NT2/D1 (cell line): ENCODE measurements around the gene FCGR3B.
"Not testable (repeated sequence)": the region's sequence is repeated elsewhere in the genome, so short reads cannot be mapped to it uniquely, and the experiment has no call there.

Source experiments
- DNase-seq: peaks from one replicate; pipeline ENCODE4 v3.0.0-alpha.2; 2011; ENCODE audit warnings: low read depth, low spot score
- H3K27me3 ChIP-seq: 2 replicates; pipeline ENCODE4 v1.6.0; 2011; ENCODE audit warnings: mild to moderate bottlenecking; ENCODE audit not compliant: insufficient read length, insufficient read depth
- H3K36me3 ChIP-seq: 2 replicates; pipeline ENCODE4 v1.6.1; 2011; ENCODE audit warnings: mild to moderate bottlenecking, low read length, mixed read lengths; ENCODE audit not compliant: insufficient read depth, insufficient read length
- H3K4me1 ChIP-seq: 2 replicates; pipeline ENCODE4 v1.5.1; 2011; ENCODE audit not compliant: insufficient read depth, insufficient read length
- H3K4me3 ChIP-seq: 2 replicates; pipeline ENCODE4 v1.5.1; 2011; ENCODE audit warnings: low read depth; ENCODE audit not compliant: insufficient read length
- H3K9ac ChIP-seq: 2 replicates; pipeline ENCODE4 v1.6.0; 2011; ENCODE audit warnings: low read depth; ENCODE audit not compliant: insufficient read length
- H3K9me3 ChIP-seq: 2 replicates; pipeline ENCODE4 v1.5.1; 2011; ENCODE audit warnings: mild to moderate bottlenecking, low read length; ENCODE audit not compliant: insufficient read depth

Gene FCGR3B

DNA sequence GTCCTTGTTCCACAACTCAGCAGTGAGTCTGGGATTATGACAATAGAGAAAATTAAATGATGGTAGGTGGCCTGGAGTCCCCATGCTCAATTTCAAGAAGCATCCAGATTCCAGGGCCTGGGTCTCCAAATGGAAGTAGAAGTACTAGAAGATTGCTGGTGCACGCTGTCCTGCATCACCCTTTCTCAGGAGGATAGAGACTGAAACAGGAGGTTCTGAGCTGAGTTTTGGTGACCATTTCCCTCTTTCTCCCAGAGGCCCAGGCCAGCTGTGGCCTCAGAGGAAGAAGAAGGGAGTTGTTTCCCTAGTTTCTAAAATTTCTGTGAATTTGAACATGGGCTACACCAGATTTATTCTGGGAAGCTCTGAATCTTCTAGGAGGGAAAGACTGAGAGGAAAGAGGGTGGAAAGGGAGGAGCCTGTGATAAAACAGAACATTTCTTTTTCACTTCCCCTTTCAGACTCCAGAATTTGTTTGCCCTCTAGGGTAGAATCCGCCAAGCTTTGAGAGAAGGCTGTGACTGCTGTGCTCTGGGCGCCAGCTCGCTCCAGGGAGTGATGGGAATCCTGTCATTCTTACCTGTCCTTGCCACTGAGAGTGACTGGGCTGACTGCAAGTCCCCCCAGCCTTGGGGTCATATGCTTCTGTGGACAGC, 31.8 kb upstream of the FCGR3B start, which contains the start of gene FCGR2B:
TSS of gene FCGR2B (plus strand) at position 460 of the 656 bp plus-strand sequence. CDS start at position 559, 99 bp downstream.
- H3K4me3 ChIP-seq, H3K9ac ChIP-seq, H3K36me3 ChIP-seq, H3K4me1 ChIP-seq, H3K9me3 ChIP-seq, DNase-seq, H3K27me3 ChIP-seq: not testable (repeated sequence)

DNA sequence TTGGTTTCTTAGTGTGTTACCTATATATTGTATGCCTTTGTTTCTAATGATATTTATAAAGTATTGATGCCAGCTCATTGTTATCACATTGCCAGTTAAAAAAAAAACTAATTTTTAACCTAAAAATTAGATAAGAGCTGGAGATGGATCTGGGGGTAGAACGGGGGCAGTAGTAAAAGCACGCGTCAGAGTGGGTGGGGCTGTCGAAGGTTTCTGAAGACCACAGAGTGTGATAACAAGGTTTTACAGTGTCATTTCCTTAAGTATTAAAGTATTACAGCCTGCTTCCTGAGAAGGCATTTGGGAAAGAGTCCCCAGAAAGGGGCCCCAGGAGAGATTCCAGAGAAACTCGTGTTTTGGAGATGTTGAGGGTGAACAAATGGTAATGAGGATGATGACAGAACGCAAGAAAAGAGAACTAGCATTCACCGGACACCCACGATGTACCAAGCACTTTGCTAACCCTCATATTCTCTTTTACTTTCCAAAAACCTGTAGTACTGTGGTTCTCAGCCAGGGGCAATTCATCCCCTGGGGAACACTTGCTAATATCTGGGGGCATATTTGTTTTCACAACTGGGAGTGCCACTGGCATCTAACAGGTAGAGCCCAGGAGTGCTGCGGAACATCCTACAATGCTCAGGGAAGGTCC, 30.8 kb upstream of the FCGR3B start:
- not testable (repeated sequence) for H3K27me3 ChIP-seq, DNase-seq, H3K9ac ChIP-seq, H3K9me3 ChIP-seq, H3K4me1 ChIP-seq, H3K36me3 ChIP-seq, H3K4me3 ChIP-seq

DNA sequence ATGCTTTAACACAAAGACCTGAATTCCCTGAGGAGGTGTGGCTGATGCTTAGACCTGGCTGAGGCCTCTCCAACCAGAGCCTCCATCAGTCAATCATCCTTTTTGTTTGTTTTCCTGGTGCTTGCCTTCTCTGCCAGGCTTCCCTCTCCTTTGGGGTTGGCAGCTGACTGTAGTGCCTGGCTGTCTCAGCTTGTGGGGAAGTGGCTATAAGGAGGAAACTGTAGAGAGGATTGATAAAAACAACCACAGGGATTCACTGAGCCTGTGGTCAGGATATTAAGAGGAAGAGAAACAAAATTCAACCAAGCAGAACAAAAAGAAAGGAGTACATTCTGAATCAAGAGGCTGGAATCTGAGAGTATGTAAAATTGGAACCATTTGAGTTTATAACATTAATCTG, 27.5 kb upstream of the FCGR3B start:
- H3K4me3 ChIP-seq, H3K27me3 ChIP-seq, H3K4me1 ChIP-seq, H3K36me3 ChIP-seq, H3K9me3 ChIP-seq, DNase-seq, H3K9ac ChIP-seq: not testable (repeated sequence)

DNA sequence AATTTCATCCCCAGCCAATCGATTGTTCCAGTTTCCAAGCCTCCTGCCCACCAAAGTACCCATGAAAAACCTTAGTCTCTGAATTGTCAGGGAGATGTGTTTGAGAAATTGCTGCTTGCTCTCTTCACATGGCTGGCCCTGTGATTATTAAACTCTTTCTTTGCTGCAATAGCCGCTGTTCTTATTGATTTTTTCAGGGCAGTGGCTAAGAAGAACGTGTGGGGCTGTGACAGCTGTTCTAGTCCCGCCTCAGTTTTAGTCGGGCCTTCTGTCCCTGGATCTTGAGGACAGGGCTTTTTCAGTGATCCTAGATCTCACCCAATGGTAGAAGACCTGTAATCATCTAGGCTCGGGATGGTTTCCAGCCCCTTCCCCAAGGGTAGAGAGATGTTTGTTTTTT, 23.0 kb upstream of the FCGR3B start:
- not testable (repeated sequence) for H3K36me3 ChIP-seq, H3K4me1 ChIP-seq, H3K27me3 ChIP-seq, DNase-seq, H3K9ac ChIP-seq, H3K9me3 ChIP-seq, H3K4me3 ChIP-seq

DNA sequence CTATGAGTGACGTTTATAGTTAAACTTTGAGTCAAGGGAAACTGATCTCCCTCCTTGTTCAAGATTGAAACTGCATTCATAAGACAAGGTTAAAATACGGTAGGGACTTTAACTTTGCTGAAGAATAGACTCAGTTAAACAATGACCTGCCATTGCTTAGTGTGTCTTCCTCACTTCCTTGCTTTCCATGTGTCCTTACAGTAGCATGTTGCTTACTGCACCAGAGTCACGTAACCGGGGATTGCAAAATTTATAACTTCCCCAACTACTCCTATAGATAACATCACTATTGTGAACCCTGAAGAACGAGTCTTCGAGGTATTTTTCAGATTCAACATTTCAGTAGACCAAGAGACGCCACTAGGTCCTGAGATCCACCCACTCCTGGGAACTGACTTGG, 22.6 kb upstream of the FCGR3B start:
- not testable (repeated sequence) for DNase-seq, H3K27me3 ChIP-seq, H3K36me3 ChIP-seq, H3K9ac ChIP-seq, H3K9me3 ChIP-seq, H3K4me3 ChIP-seq, H3K4me1 ChIP-seq

DNA sequence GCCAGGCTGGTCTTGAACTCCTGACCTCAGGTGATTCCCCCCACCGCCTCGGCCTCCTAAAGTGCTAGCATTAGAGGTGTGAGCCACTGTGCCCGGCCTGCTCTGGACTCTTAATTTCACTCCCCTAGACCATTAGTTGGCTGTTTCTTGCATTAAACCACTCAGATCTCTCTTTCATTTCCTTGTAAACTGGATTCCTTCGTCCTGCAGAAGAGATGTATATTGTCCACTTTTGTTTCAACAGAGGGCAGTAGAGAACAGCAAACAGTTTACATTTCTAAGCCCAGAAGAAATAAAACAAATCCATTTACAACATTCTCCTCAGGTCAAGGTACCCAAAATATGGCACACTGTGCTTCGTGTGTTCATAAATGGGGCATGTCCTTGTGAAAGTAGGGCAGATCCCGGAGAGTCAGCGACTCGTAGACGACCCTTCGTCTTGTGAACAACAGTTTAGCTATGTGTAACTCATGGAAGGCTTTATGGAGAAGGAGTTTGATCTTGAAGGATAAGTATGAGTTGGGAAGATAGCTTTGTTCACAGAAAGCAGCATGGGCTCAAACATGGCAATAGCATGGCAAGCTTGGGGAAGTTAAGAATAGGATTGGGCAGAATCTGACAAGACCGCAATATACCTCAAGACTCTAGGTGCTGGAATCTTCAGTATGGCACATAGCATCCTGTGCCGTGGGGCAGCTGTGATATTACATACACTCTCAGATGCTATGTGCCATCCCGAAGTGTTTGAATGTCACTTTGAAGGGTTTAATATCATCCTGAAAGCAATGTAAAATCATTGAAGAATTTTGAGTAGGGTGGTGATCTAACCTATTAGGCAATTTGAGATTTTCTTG, 16.8 kb upstream of the FCGR3B start:
- DNase-seq, H3K4me1 ChIP-seq, H3K9ac ChIP-seq, H3K27me3 ChIP-seq, H3K36me3 ChIP-seq, H3K4me3 ChIP-seq, H3K9me3 ChIP-seq: not testable (repeated sequence)

DNA sequence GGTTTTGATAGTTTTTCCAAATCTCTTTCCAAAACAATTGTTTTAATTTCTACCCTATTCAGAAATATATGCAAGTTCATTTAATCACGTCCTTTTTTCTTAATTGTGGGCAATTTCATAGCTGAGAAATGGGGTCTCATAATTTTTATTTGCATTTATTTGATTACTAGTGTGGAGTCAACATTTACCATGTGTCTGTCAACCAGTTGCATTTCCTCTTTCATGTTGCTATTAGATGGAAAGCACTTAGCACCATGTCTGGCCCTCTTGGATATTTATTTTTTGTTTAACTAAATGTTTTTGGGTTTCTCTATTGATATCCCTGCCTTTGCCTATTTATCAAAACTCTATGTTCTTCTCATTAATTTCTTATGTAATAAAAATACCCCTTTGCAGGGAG, 13.9 kb upstream of the FCGR3B start:
- not testable (repeated sequence) for DNase-seq, H3K36me3 ChIP-seq, H3K27me3 ChIP-seq, H3K4me1 ChIP-seq, H3K4me3 ChIP-seq, H3K9me3 ChIP-seq, H3K9ac ChIP-seq

DNA sequence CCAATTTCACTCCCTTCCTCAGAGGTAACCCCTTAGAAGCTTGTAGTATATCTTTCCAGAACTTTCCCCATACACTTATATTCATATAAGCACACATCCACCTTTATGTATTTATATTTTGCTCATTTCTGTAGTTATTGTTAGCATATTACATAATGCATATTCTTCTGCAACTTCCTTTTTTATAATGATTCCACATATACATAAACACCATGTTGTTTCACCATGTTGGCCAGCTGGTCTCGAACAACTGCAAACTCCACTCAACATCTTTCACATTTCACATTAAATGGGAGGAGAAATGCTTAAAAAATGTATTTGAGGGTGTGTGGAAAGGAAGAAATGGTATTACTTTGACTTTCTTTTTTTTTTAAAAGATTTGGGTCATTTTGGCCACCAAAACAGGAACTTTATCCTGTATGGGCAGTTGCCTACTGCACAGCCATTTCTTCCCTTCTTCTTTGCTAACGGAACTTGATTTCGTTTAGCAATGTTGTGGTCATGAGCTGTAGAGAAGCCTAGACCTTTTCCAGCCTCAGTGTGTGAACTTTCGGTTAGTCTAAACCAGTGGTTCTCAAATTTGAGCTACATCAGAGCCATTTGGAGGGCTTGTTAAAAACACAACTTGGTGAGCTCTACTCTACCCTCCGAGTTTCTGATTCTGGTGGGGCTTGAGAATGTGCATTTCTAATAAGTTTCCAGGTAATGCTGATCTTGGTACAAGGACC, 12.7 kb upstream of the FCGR3B start:
- not testable (repeated sequence) for H3K4me3 ChIP-seq, H3K9ac ChIP-seq, H3K4me1 ChIP-seq, DNase-seq, H3K9me3 ChIP-seq, H3K36me3 ChIP-seq, H3K27me3 ChIP-seq

DNA sequence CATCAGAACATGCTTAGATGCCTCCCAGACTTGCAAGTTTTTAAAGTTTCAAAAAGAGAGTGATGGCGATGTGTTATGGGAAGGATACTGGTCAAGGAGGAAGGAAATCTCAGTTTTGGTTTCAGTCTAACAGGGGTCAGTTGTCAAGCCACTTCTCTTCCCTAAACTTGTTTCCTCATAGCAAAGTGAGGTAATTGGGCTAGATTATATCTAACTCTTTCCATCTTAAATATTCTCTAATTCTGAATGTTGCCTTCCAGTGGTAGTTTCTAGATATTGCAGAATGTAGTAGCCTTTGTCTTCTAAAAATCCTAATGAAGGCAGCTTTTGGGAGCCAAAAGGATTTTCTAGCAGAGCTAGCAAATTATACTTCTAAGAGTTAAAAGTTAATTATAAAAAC, 11.7 kb upstream of the FCGR3B start:
- not testable (repeated sequence) for H3K4me1 ChIP-seq, H3K4me3 ChIP-seq, H3K27me3 ChIP-seq, H3K9me3 ChIP-seq, H3K9ac ChIP-seq, DNase-seq, H3K36me3 ChIP-seq

DNA sequence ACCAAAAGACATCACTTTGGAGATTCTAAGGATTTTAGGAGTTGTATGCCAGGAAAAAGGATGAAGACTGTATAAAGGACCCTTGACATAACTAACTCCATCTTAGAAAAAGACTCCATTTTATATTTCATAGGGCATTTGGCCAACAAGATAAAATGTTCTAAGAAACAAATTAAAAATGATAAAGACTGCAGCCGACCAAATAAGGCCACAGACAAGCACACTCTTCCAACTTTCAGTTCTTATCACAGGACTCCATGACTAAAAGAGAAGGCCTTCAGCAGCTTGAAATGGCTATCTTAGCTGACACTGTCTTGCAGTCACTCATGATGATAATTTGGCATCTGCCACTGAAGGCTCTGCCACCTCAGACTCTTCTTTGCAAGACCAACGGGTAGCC, 8.2 kb upstream of the FCGR3B start:
- H3K4me1 ChIP-seq, H3K27me3 ChIP-seq, DNase-seq, H3K36me3 ChIP-seq, H3K9ac ChIP-seq, H3K9me3 ChIP-seq, H3K4me3 ChIP-seq: not testable (repeated sequence)

DNA sequence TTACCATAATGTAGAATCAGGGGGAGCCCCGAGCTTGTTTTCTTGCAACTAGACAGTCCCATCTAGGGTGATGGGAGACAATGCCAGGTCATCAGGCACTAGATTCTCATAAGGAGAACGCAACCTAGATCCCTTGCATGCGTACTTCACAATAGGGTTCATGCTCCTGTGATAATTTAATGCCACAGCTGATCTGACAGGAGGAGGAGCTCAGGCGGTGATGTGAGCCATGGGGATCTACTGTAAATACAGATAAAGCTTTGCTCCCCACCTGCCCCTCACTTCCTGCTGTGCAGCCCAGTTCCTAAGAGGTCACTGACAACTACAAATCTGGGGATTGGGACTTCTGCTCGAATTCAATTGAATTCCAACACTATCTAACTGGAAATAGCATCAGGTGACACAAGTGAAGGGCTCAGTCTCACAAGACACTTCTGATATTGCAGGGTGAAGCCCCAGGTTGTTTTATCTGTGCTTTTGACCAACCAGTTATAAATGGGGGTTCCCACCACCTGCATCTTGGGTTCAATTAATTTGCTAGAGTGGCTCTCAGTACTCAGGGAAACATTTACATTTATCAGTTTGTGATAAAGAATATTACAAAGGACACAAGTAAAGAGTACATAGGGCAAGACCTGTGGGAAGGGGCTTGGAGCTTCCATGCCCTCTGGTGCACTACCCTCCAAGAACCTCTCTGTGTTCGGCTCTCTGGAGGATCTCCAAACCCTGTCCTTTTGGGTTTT, 7.4 kb upstream of the FCGR3B start:
- not testable (repeated sequence) for DNase-seq, H3K9me3 ChIP-seq, H3K36me3 ChIP-seq, H3K27me3 ChIP-seq, H3K4me1 ChIP-seq, H3K9ac ChIP-seq, H3K4me3 ChIP-seq
